Fibroblast of the aortic adventitia (primary cell): ENCODE results near the gene UAP1. TPM values are rescaled to one million over a fixed set of nuclear protein-coding genes. Genes with fewer than 3 reads are reported as not detected.
A peak's percentile ranks its signal among the peaks of the same experiment; 100 is the strongest.

Experiments used
- DNase-seq: peaks from one replicate; pipeline ENCODE4 v3.0.0-alpha.2; 2010; ENCODE audit warnings: low read depth
- H3K4me3 ChIP-seq: 2 replicates; pipeline ENCODE4 v1.5.1; 2011; ENCODE audit warnings: low read depth, mild to moderate bottlenecking, control low read depth, low read length, moderate library complexity
- total RNA-seq: library from RNA; depleted of rRNA; stranded (reverse); fragments of >200 nt; gene quantifications from 2 replicates; pipeline ENCODE4 v1.2.3, GENCODE V29; 2012; ENCODE audit warnings: low replicate concordance
- TF ChIP-seq, protein P1 (sequence below): IDR thresholded peaks from 2 replicates; pipeline ENCODE4 v1.5.1; 2011; ENCODE audit warnings: mild to moderate bottlenecking, low read length, control low read depth, inconsistent platforms; ENCODE audit not compliant: insufficient read depth

UAP1 gene
- total RNA-seq, 1 donor = 112 TPM

DNA sequence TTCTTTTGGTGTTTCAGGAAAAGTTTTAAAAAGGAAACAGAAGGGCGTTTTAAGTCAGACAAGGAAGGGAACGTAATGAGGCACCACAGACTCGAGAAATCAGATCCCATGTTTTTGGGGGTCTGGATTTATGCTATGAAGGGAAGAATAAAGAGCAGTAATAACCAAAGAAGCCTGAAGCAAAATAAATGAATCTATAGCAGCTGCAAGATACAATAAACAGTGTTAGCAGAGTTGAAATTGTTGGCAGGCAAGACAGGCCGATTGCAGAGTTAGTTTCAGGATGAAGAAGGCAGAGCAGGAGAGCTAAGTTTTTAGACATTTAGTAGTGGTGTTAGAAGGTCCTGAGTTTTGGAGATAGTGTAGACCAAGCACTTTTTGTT is 71.2 kb downstream of the UAP1 start:
- DNase-seq = peak; percentile 56
- peak overlapping the region; percentile 85 for H3K4me3 ChIP-seq
- TF ChIP-seq, protein P1, sequence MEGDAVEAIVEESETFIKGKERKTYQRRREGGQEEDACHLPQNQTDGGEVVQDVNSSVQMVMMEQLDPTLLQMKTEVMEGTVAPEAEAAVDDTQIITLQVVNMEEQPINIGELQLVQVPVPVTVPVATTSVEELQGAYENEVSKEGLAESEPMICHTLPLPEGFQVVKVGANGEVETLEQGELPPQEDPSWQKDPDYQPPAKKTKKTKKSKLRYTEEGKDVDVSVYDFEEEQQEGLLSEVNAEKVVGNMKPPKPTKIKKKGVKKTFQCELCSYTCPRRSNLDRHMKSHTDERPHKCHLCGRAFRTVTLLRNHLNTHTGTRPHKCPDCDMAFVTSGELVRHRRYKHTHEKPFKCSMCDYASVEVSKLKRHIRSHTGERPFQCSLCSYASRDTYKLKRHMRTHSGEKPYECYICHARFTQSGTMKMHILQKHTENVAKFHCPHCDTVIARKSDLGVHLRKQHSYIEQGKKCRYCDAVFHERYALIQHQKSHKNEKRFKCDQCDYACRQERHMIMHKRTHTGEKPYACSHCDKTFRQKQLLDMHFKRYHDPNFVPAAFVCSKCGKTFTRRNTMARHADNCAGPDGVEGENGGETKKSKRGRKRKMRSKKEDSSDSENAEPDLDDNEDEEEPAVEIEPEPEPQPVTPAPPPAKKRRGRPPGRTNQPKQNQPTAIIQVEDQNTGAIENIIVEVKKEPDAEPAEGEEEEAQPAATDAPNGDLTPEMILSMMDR = no peak

DNA sequence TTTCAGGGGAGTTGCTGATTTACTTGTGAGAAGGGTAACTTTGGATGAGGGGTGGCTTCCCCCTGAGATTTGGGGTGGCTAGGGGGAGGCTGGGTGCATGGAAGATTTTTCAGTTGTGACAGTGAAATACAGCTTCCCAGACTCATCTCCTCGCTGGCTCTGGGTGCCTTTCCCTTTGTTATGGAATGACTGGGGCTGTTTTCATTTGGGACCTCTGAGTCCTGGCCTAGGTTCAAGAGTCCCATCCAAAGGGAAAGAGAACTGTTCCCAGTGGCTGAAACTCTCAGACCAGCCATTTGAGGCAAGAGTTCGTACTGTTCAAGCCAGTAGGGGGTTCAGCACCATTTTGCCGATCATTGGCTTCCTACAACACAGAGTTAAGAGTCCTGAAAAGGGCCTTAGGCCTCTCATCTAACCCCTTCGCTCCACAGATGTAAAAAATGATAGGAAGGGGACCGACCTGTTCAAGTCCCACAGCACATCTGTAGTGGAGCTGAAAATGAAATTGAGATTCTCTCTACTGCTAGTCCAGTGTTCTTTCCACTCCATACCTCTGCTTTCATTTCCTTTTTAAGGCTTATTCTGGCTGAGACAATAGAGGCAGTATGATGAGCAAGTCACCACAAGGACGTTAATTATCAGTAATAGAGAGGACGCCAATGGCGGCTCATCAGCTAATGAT is 71.7 kb downstream of the UAP1 start:
- H3K4me3 ChIP-seq = peak overlapping the region; percentile 85
- TF ChIP-seq, protein P1 = peak; percentile 46
- peak; percentile 79 for DNase-seq

DNA sequence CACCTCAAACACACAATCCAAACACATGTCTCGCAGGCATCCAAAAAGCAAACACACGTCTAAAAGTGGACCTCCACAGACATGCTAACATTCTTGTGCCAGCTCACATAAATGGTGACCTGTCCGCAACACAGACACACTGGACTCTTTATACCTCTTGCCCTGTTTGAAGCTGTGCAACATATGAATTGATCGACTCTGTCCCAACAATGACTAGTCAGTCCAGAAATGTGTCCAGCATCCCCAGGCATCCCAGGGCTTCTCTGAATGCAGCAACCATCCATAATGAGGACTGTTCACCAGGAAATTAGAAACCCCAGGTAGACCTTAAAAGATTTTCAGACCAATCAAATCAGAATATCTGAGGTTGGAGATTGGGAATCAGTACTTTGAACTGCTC is 73.9 kb downstream of the UAP1 start:
- TF ChIP-seq, protein P1 = no peak
- H3K4me3 ChIP-seq = peak overlapping the region; percentile 85
- DNase-seq = no peak

DNA sequence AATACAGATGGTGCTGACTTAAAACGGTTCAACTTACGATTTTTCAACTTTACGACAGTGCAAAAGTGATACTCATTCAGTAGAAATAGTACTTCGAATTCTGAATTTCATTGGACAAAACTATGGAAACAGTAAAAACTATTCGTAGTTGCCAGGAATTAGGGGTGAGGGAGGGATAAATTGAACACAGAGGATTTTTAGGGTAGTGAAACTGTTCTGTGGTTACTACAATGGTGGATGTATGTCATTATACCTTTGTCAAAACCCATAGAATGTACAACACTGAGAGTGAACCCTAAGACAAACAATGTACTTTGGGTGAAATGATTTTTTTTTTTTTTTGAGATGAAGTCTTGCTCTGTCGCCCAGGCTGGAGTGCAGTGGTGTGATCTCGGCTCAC is 78.2 kb downstream of the UAP1 start:
- DNase-seq = no peak
- H3K4me3 ChIP-seq = no peak overlapping the region
- TF ChIP-seq, protein P1 = no peak

DNA sequence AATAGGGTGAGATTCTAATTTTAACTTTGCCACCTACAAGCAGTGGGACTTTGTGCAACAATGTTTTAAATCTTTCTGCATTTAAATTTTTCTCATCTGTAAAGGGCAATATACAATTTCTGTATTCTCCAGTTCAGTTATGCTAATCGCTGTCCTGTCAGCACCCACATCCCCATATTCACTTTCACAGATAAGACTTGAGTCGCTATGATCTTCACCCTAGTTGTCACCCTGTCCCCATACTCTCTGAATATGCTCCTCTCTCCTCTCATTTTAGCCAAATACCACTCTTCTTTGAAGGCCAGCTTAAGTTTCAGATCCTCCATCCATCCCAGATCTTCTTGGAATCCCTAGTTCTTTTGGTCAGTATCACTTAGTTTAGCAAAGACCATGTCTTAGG is 79.6 kb downstream of the UAP1 start:
- DNase-seq = no peak
- TF ChIP-seq, protein P1 = no peak
- H3K4me3 ChIP-seq = no peak overlapping the region

DNA sequence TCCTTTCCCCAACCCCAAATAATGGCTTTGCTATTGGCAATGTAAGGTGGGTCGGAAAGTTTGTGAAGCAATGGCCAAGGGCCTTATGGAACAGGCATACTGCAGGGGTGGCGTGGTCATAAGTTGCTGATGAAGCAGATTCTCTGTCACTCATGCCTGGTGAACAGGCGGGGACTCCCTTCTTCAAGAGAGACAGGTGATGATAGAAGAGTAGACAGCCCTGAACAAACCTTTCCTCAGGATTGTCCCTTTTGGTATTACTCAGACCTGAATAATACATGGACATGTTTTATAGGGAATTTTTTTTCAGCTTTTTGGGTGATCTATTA is 83.4 kb downstream of the UAP1 start:
- H3K4me3 ChIP-seq = no peak overlapping the region
- TF ChIP-seq, protein P1 = no peak
- DNase-seq = no peak

DNA sequence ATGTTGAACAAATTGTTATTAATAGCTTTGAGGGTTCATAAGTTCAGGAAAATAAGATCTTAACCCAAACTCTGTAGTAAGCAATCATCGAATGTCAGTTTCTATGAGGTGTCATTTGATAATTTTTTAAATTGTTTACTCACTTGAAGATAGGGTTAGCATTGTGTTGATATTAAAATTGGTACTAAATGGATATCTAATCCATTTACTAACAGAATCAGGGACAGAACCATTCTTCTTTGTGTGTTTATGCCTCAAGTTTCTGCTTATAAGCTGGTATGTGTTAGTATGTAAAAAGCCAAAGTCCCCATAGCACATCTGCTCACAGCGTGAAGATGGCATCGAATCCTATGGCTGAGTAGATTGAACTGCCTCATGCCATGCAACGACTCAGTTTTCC is 84.1 kb downstream of the UAP1 start:
- TF ChIP-seq, protein P1 = no peak
- no peak overlapping the region for H3K4me3 ChIP-seq
- DNase-seq = no peak
